ENCODE results near the gene TCL1A. TPM values are rescaled to one million over a fixed set of nuclear protein-coding genes. Genes with fewer than 3 reads are reported as not detected.

The TCL1A gene
- total and polyA plus RNA-seq, 4 donors = 0.14 to 17.2 (median 0.68) TPM

DNA sequence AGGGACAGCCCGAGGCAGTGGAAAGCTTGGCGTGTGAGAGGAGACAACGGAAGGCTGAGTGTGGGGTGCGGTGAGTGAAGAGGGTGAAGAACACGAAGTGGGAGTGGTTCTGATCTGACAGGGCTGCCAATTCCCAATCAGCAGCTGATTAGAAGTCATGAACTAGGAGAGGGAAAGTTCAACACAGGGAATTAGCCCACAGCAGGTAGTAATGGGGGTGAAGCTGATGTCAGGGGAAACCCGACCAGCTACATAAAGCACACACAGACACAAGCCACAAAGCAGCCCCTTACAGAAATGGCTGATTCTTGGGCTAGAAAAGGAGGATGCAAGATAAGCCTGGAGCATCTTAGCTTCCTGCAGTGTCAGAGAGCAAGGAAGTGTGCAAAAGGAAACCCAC, 47.5 kb upstream of the TCL1A start:
- WGBS = 36% methylated on average over 6 of the region's 6 CpGs
- peaks cover 0 to 8% (median 0%) of the 10 kb centered on the region in 4 donors for H3K27me3 ChIP-seq (ENCODE audit: control insufficient read depth in 4 of 4, insufficient read depth in 4 of 4, low read length in 3 of 4)
- no peaks in the 10 kb centered on the region for H3K9me3 ChIP-seq (ENCODE audit: control insufficient read depth in 4 of 4, low read length in 3 of 4)
- no peak overlapping the region for H3K9ac ChIP-seq (ENCODE audit: low read depth in 1 of 2, low read length in 2 of 2)
- no peak for DNase-seq (ENCODE audit: low spot score)
- no peaks in the 10 kb centered on the region for H3K36me3 ChIP-seq (ENCODE audit: control insufficient read depth in 4 of 4, insufficient read depth in 3 of 4, low read depth in 1 of 4, low read length in 3 of 4)
- no peak overlapping the region for H3K27ac ChIP-seq (ENCODE audit: low read depth in 1 of 2, low read length in 2 of 2)
- no peaks in the 10 kb centered on the region for H3K4me1 ChIP-seq (ENCODE audit: control insufficient read depth in 4 of 4, insufficient read depth in 4 of 4, low read length in 3 of 4)
- H3K4me3 ChIP-seq (ENCODE audit: low read depth in 1 of 3, low read length in 3 of 3) = no peak overlapping the region
- no peak for TF ChIP-seq HNF4A (conservative IDR thresholded peaks at IDR 0.05)
- no peak for TF ChIP-seq FOXA1 (IDR thresholded peaks at IDR 0.05)
- TF ChIP-seq FOXA2 (IDR thresholded peaks at IDR 0.05) = no peak
- no peak for TF ChIP-seq GABPA (IDR thresholded peaks at IDR 0.05 in 1 of 2, conservative IDR thresholded peaks at IDR 0.05 in 1 of 2)
- TF ChIP-seq, protein P1, sequence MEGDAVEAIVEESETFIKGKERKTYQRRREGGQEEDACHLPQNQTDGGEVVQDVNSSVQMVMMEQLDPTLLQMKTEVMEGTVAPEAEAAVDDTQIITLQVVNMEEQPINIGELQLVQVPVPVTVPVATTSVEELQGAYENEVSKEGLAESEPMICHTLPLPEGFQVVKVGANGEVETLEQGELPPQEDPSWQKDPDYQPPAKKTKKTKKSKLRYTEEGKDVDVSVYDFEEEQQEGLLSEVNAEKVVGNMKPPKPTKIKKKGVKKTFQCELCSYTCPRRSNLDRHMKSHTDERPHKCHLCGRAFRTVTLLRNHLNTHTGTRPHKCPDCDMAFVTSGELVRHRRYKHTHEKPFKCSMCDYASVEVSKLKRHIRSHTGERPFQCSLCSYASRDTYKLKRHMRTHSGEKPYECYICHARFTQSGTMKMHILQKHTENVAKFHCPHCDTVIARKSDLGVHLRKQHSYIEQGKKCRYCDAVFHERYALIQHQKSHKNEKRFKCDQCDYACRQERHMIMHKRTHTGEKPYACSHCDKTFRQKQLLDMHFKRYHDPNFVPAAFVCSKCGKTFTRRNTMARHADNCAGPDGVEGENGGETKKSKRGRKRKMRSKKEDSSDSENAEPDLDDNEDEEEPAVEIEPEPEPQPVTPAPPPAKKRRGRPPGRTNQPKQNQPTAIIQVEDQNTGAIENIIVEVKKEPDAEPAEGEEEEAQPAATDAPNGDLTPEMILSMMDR (IDR thresholded peaks at IDR 0.05; ENCODE audit: low read depth, low read length, missing input control) = no peak
- no peak for TF ChIP-seq EGR1 (IDR thresholded peaks at IDR 0.05; ENCODE audit: low read depth in 2 of 2)
- no peak for TF ChIP-seq NR2F2 (IDR thresholded peaks at IDR 0.05)
- TF ChIP-seq RAD21 (IDR thresholded peaks at IDR 0.05) = no peak
- TF ChIP-seq, protein P2, sequence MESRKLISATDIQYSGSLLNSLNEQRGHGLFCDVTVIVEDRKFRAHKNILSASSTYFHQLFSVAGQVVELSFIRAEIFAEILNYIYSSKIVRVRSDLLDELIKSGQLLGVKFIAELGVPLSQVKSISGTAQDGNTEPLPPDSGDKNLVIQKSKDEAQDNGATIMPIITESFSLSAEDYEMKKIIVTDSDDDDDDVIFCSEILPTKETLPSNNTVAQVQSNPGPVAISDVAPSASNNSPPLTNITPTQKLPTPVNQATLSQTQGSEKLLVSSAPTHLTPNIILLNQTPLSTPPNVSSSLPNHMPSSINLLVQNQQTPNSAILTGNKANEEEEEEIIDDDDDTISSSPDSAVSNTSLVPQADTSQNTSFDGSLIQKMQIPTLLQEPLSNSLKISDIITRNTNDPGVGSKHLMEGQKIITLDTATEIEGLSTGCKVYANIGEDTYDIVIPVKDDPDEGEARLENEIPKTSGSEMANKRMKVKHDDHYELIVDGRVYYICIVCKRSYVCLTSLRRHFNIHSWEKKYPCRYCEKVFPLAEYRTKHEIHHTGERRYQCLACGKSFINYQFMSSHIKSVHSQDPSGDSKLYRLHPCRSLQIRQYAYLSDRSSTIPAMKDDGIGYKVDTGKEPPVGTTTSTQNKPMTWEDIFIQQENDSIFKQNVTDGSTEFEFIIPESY (IDR thresholded peaks at IDR 0.05) = no peak
- no peak for TF ChIP-seq HNF4G (IDR thresholded peaks at IDR 0.05)
- no peak for TF ChIP-seq SP1 (IDR thresholded peaks at IDR 0.05)
- TF ChIP-seq TAF1 (conservative IDR thresholded peaks at IDR 0.05) = no peak
- TF ChIP-seq, protein P3, sequence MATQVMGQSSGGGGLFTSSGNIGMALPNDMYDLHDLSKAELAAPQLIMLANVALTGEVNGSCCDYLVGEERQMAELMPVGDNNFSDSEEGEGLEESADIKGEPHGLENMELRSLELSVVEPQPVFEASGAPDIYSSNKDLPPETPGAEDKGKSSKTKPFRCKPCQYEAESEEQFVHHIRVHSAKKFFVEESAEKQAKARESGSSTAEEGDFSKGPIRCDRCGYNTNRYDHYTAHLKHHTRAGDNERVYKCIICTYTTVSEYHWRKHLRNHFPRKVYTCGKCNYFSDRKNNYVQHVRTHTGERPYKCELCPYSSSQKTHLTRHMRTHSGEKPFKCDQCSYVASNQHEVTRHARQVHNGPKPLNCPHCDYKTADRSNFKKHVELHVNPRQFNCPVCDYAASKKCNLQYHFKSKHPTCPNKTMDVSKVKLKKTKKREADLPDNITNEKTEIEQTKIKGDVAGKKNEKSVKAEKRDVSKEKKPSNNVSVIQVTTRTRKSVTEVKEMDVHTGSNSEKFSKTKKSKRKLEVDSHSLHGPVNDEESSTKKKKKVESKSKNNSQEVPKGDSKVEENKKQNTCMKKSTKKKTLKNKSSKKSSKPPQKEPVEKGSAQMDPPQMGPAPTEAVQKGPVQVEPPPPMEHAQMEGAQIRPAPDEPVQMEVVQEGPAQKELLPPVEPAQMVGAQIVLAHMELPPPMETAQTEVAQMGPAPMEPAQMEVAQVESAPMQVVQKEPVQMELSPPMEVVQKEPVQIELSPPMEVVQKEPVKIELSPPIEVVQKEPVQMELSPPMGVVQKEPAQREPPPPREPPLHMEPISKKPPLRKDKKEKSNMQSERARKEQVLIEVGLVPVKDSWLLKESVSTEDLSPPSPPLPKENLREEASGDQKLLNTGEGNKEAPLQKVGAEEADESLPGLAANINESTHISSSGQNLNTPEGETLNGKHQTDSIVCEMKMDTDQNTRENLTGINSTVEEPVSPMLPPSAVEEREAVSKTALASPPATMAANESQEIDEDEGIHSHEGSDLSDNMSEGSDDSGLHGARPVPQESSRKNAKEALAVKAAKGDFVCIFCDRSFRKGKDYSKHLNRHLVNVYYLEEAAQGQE (IDR thresholded peaks at IDR 0.05) = no peak
- TF ChIP-seq, protein P4, sequence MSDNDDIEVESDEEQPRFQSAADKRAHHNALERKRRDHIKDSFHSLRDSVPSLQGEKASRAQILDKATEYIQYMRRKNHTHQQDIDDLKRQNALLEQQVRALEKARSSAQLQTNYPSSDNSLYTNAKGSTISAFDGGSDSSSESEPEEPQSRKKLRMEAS (IDR thresholded peaks at IDR 0.05) = no peak
- no peak for TF ChIP-seq RXRA (IDR thresholded peaks at IDR 0.05)
- no peak for TF ChIP-seq YY1 (IDR thresholded peaks at IDR 0.05)
- TF ChIP-seq JUND (IDR thresholded peaks at IDR 0.05) = no peak
- TF ChIP-seq, protein P5, sequence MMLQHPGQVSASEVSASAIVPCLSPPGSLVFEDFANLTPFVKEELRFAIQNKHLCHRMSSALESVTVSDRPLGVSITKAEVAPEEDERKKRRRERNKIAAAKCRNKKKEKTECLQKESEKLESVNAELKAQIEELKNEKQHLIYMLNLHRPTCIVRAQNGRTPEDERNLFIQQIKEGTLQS (IDR thresholded peaks at IDR 0.05) = no peak

All from liver (tissue), 9 donors.